ENCODE measurements around the gene FAM169A.
A peak's percentile ranks its signal among the peaks of the same experiment; 100 is the strongest.
"Not testable (repeated sequence)": the region's sequence is repeated elsewhere in the genome, so short reads cannot be mapped to it uniquely, and the experiment has no call there.

FAM169A gene

GRCh38 chr5:74877624-74878304, 11.6 kb upstream of the FAM169A start:
- TF ChIP-seq CTCF (IDR thresholded peaks at IDR 0.05; ENCODE audit: insufficient read depth, low read depth, low read length, missing control alignments): no peak
- DNase-seq (ENCODE audit: low read depth): no peak
- H3K4me3 ChIP-seq (ENCODE audit: low read length): no peak overlapping the region

GRCh38 chr5:74875994-74876791, 10.0 kb upstream of the FAM169A start:
- no peak for TF ChIP-seq CTCF (IDR thresholded peaks at IDR 0.05; ENCODE audit: insufficient read depth, low read depth, low read length, missing control alignments)
- no peak for DNase-seq (ENCODE audit: low read depth)
- H3K4me3 ChIP-seq (ENCODE audit: low read length): no peak overlapping the region

GRCh38 chr5:74873525-74874249, 7.5 kb upstream of the FAM169A start:
- no peak for TF ChIP-seq CTCF (IDR thresholded peaks at IDR 0.05; ENCODE audit: insufficient read depth, low read depth, low read length, missing control alignments)
- no peak for DNase-seq (ENCODE audit: low read depth)
- H3K4me3 ChIP-seq (ENCODE audit: low read length): no peak overlapping the region

GRCh38 chr5:74870299-74871067, 4.3 kb upstream of the FAM169A start:
- DNase-seq (ENCODE audit: low read depth): peak; percentile 11
- H3K4me3 ChIP-seq (ENCODE audit: low read length): no peak overlapping the region
- TF ChIP-seq CTCF (IDR thresholded peaks at IDR 0.05; ENCODE audit: insufficient read depth, low read depth, low read length, missing control alignments): no peak

GRCh38 chr5:74869414-74869813, 3.2 kb upstream of the FAM169A start:
- peak; percentile 31 for DNase-seq (ENCODE audit: low read depth)

GRCh38 chr5:74866596-74867162, 492 bp upstream of the FAM169A start:
- H3K4me3 ChIP-seq (ENCODE audit: low read length): peak overlapping the region; percentile 57
- TF ChIP-seq CTCF (IDR thresholded peaks at IDR 0.05; ENCODE audit: insufficient read depth, low read depth, low read length, missing control alignments): no peak
- no peak for DNase-seq (ENCODE audit: low read depth)

More at GRCh38 chr5:74869414-74869813, 3.2 kb upstream of the FAM169A start:
- not testable (repeated sequence) for H3K4me3 ChIP-seq (ENCODE audit: low read length)

Measured in epithelial cell of esophagus (primary cell).